ENCODE measurements around the gene LCN15. TPM values are rescaled to one million over a fixed set of nuclear protein-coding genes. Genes with fewer than 3 reads are reported as not detected.

Gene LCN15
- total RNA-seq, 2 experiments from 2014 or later, result not detected

DNA sequence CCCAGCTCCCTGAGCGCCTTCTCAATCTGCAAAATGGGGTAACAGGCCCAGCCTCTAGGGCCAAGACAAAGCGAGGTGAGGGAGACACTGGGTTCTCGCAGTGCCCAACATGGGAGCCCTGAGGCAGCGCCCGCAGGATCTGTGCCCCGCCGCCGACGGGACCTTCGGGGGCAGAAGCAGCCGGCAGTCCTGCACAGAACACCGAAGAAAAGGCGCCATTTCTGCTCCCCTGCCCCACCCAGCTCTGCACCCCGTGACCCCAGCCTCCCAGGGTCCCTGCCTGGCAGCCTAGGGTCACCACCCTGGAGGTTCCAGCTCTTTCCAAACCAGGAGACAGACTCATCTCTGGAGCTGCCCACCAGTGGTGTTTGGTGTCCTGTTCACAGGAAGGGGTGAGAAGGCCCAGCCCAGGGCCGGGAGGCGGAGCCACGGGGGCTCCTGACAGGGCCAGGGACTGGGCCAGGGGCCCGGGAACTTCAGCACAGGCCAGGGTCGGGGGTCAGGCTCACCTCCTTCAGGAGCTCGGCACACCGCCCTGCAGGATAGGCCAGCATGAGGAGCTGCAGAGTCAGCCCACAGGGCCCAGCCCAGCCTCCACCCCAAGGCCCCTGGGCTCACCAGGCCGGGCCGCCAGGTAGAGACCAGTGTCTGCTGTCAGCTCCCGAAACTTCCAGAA is 9.6 kb downstream of the LCN15 start:
- intact Hi-C loops (cut with DNase I, micrococcal nuclease), result no loop called here
- DNase-seq (no peak), ATAC-seq (ENCODE audit: poor library complexity) (no peak)
- ChIA-PET CTCF (no interaction called here), POLR2A (no interaction called here)
- H3K4me1 Mint-ChIP-seq (ENCODE audit: low read depth), result no peaks in the 10 kb centered on the region
- H3K36me3 Mint-ChIP-seq (ENCODE audit: low read depth), result no peaks in the 10 kb centered on the region
- H3K4me3 Mint-ChIP-seq, result no peak overlapping the region
- Histone ChIP-seq H3K27ac (ENCODE audit: low read depth in 1 of 2, low read length in 2 of 2) (no peak overlapping the region), H3K4me1 (ENCODE audit: insufficient read depth, low read length) (no peaks in the 10 kb centered on the region), H3K4me3 (ENCODE audit: low read length) (no peak overlapping the region), H3K9me3 (ENCODE audit: control insufficient read depth in 1 of 2, insufficient read depth in 1 of 2, low read length in 2 of 2) (peaks cover 16 to 54% of the 10 kb centered on the region in 2 experiments), H3K27me3 (ENCODE audit: control insufficient read depth in 1 of 2, insufficient read depth in 2 of 2, low read length in 2 of 2) (peaks cover 0 to 3% of the 10 kb centered on the region in 2 experiments), H3K36me3 (ENCODE audit: insufficient read depth, low read length) (no peaks in the 10 kb centered on the region)
- peaks cover 12% of the 10 kb centered on the region for H3K9me3 Mint-ChIP-seq
- H3K27ac Mint-ChIP-seq, result no peak overlapping the region
- TF ChIP-seq, protein P1, sequence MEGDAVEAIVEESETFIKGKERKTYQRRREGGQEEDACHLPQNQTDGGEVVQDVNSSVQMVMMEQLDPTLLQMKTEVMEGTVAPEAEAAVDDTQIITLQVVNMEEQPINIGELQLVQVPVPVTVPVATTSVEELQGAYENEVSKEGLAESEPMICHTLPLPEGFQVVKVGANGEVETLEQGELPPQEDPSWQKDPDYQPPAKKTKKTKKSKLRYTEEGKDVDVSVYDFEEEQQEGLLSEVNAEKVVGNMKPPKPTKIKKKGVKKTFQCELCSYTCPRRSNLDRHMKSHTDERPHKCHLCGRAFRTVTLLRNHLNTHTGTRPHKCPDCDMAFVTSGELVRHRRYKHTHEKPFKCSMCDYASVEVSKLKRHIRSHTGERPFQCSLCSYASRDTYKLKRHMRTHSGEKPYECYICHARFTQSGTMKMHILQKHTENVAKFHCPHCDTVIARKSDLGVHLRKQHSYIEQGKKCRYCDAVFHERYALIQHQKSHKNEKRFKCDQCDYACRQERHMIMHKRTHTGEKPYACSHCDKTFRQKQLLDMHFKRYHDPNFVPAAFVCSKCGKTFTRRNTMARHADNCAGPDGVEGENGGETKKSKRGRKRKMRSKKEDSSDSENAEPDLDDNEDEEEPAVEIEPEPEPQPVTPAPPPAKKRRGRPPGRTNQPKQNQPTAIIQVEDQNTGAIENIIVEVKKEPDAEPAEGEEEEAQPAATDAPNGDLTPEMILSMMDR (IDR thresholded peaks at IDR 0.05), result no peak
- H3K27me3 Mint-ChIP-seq, result peaks cover 19% of the 10 kb centered on the region

DNA sequence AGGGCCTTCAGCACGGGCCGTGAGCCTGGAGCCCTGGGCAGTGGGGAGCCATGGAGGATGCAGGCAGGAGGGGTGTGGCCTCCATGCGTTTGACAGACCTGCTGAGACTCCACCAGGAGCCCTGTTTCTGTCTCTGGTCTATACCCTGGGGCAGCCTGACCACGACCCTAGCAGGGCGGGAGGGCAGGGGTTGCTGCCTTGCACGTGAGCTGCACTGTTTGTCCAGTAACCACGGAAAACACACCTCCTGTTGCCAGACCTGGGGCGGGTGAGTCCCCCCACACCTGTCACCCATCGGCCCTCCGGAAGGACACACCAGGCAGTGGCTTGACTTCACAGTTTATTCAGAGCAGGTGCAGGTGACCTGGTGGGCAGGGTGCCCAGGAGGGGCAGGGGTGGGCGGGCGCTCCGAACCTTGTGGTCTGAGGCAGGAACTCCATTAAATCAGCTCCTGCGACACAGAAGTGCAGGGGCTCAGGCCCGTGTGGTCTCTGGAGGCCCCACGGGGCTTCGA is 10.2 kb downstream of the LCN15 start:
- Histone ChIP-seq H3K27ac (ENCODE audit: low read depth in 1 of 2, low read length in 2 of 2) (no peak overlapping the region), H3K27me3 (ENCODE audit: control insufficient read depth in 1 of 2, insufficient read depth in 2 of 2, low read length in 2 of 2) (peaks cover 2 to 3% of the 10 kb centered on the region in 2 experiments), H3K9me3 (ENCODE audit: control insufficient read depth in 1 of 2, insufficient read depth in 1 of 2, low read length in 2 of 2) (peaks cover 16 to 54% of the 10 kb centered on the region in 2 experiments), H3K4me3 (ENCODE audit: low read length) (no peak overlapping the region), H3K4me1 (ENCODE audit: insufficient read depth, low read length) (no peaks in the 10 kb centered on the region), H3K36me3 (ENCODE audit: insufficient read depth, low read length) (no peaks in the 10 kb centered on the region)
- Mint-ChIP-seq H3K4me1 (ENCODE audit: low read depth) (no peaks in the 10 kb centered on the region), H3K36me3 (ENCODE audit: low read depth) (no peaks in the 10 kb centered on the region), H3K4me3 (no peak overlapping the region), H3K27me3 (peaks cover 17% of the 10 kb centered on the region), H3K9me3 (peaks cover 12% of the 10 kb centered on the region), H3K27ac (no peak overlapping the region)
- ATAC-seq (ENCODE audit: poor library complexity) (no peak), DNase-seq (no peak)
- intact Hi-C loops (cut with DNase I, micrococcal nuclease), result no loop called here
- TF ChIP-seq, protein P1 (IDR thresholded peaks at IDR 0.05), result no peak
- POLR2A ChIA-PET, result no interaction called here
- CTCF ChIA-PET, result no interaction called here

DNA sequence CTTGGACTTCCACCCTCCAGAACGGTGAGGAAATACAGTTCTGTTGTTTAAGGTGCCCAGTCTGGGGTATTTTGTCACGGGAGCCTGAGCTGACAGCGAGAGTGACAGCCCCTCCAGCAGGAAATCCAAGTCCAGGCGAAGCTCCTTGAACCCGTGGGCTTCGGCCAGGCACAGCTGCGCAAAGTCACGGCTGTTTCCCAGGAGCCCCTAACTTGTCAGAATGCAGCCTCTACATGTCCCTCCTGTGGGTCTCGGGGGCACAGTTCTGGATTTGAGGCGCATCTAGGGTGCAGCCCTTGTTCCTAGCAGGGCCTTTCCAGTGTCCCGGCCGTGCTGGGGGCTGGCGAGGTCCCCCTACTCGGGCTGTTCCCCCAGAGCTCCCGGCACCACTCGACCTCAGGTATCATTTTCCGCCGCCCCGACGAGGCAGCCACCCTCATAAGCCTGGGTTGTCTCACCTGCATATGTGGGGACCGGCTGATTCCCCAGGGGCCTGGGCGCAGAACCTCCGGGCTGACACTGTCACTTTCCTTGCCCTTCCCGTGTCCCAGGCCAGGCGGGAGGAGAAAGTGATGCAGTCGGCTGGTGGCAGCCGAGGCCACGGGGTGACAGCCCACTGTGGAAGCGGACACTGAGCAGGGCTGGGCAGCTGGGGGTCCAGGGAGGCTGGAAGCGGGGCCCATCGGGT is 10.8 kb downstream of the LCN15 start:
- no peak overlapping the region for H3K4me3 Mint-ChIP-seq
- DNase-seq (no peak), ATAC-seq (ENCODE audit: poor library complexity) (no peak)
- CTCF ChIA-PET, result no interaction called here
- H3K4me1 Mint-ChIP-seq (ENCODE audit: low read depth), result no peaks in the 10 kb centered on the region
- Histone ChIP-seq H3K4me3 (ENCODE audit: low read length) (no peak overlapping the region), H3K9me3 (ENCODE audit: control insufficient read depth in 1 of 2, insufficient read depth in 1 of 2, low read length in 2 of 2) (peaks cover 16 to 54% of the 10 kb centered on the region in 2 experiments), H3K36me3 (ENCODE audit: insufficient read depth, low read length) (no peaks in the 10 kb centered on the region), H3K4me1 (ENCODE audit: insufficient read depth, low read length) (no peaks in the 10 kb centered on the region), H3K27ac (ENCODE audit: low read depth in 1 of 2, low read length in 2 of 2) (no peak overlapping the region), H3K27me3 (ENCODE audit: control insufficient read depth in 1 of 2, insufficient read depth in 2 of 2, low read length in 2 of 2) (peaks cover 2 to 3% of the 10 kb centered on the region in 2 experiments)
- TF ChIP-seq, protein P1 (IDR thresholded peaks at IDR 0.05), result no peak
- intact Hi-C loops (cut with DNase I, micrococcal nuclease), result no loop called here
- POLR2A ChIA-PET, result no interaction called here
- H3K36me3 Mint-ChIP-seq (ENCODE audit: low read depth), result no peaks in the 10 kb centered on the region
- H3K27me3 Mint-ChIP-seq, result peaks cover 17% of the 10 kb centered on the region
- no peak overlapping the region for H3K27ac Mint-ChIP-seq
- peaks cover 12% of the 10 kb centered on the region for H3K9me3 Mint-ChIP-seq
